HUES48 (cell line): ENCODE data around the gene LDLRAD4.

Source experiments
- H3K27ac ChIP-seq: one replicate; pipeline ENCODE4 v1.7.0; 2013; ENCODE audit warnings: low read depth, low read length, inconsistent platforms
- H3K27me3 ChIP-seq: 2 replicates; pipeline ENCODE4 v1.6.1; 2013; ENCODE audit warnings: mild to moderate bottlenecking, low read length; ENCODE audit not compliant: control insufficient read depth, insufficient read depth
- H3K36me3 ChIP-seq: 2 replicates; pipeline ENCODE4 v1.6.1; 2013; ENCODE audit warnings: low read length; ENCODE audit not compliant: control insufficient read depth, insufficient read depth
- H3K4me1 ChIP-seq: 2 replicates; pipeline ENCODE4 v1.6.1; 2013; ENCODE audit warnings: mild to moderate bottlenecking, low read length; ENCODE audit not compliant: control insufficient read depth, insufficient read depth
- H3K4me3 ChIP-seq: 2 replicates; pipeline ENCODE4 v1.5.1; 2013; ENCODE audit warnings: mild to moderate bottlenecking, low read depth, low read length
- H3K9ac ChIP-seq: 2 replicates; pipeline ENCODE4 v1.6.1; 2013; ENCODE audit warnings: mild to moderate bottlenecking, low read depth, low read length, moderate library complexity
- H3K9me3 ChIP-seq: 2 replicates; pipeline ENCODE4 v1.6.1; 2013; ENCODE audit warnings: low read length; ENCODE audit not compliant: control insufficient read depth, insufficient read depth

LDLRAD4 gene

DNA sequence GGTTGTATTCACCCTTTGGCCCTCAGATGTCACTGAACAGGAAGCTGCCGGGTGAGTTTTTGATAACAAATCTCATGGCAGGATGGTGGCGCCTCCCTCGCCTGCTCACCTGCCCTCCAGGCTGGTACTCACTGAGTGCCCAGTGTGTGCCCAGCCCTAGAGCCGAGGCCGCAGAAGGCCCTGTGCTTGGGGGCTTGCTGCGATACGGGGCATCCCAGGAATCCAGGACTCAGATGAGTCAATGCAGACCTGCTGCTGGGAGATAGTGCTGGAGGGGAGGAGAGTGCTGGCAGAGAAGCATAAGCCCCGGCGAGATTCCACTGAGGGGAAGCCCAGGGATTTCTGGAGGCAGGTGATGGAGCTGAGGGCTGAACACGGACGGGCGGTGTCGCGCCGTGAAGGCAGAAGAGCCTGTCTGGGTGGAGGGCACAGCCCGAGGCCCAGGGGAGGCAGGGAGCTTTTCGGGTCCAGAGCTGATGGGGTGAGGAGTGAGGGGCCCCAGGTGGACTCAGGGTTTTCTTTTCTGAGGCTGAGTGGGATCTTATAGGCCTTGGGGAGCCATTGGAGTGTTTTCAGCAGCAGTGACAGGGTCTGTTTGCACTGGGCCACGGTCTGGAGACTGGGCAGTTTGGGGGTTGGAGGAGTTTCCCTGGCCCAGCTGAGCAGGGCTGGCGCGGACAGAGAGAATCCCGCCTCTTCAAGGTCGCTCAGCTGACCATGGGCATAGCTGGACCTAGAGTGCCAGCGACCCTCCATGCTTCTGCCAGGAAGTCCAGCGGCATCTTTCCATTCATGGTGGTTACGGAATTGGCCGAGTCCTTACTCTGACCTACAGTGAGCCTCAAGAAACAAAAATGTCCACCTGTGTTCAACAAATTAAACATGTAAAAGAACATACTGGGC, 35.5 kb downstream of the LDLRAD4 start:
- no peaks in the 10 kb centered on the region for H3K36me3 ChIP-seq
- no peak overlapping the region for H3K4me3 ChIP-seq
- H3K4me1 ChIP-seq = peaks cover 17% of the 10 kb centered on the region
- H3K27me3 ChIP-seq = no peaks in the 10 kb centered on the region
- no peaks in the 10 kb centered on the region for H3K9me3 ChIP-seq
- no peak overlapping the region for H3K9ac ChIP-seq
- H3K27ac ChIP-seq = no peak overlapping the region

DNA sequence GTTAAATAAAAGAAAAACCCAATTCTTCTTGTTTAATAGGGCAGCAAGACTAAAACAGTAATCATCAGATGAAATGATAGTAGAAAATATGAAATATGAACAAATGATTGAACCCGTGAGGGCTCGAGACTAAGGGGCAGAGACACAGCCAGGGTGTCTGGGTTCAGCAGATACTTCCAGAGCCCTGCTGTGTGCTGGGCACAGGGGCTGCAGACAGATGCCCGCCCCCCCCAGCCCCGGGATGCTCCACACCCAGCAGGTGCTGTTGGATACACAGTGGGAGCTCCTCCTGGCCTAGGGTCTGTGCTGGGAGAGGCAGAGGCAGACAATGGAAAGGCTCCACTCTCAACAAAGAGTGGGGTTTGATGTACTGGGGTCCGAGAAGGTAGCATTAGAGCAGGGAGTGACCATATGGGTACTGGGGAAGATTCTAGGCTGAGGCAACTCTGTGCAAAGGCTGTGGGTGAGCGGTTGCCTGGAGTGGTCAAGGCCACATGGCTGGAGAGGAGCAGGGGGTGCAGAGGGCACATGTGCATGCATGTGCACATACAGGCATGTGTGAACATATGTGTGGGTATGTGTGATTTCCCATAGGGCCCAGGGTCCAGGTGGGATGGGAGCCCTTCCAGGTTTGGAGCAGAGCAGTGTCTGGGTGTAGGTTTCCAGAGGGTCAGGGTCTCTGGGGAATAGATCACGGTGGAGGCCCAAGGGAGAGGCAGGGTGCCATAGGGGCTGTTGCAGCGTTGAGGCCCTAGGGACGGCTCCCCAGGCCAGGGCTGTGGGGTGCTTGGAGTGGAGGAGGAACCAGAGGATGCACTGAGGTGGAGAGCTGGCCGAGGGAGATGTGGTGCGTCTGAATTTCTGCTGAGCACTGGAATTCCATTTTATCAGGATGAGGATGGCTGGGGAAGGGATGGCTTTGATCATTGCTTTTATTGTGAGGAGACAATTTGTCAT, 36.7 kb downstream of the LDLRAD4 start:
- H3K4me3 ChIP-seq = no peak overlapping the region
- no peak overlapping the region for H3K9ac ChIP-seq
- H3K36me3 ChIP-seq = no peaks in the 10 kb centered on the region
- no peaks in the 10 kb centered on the region for H3K27me3 ChIP-seq
- H3K27ac ChIP-seq = no peak overlapping the region
- H3K9me3 ChIP-seq = no peaks in the 10 kb centered on the region
- H3K4me1 ChIP-seq = peaks cover 17% of the 10 kb centered on the region

DNA sequence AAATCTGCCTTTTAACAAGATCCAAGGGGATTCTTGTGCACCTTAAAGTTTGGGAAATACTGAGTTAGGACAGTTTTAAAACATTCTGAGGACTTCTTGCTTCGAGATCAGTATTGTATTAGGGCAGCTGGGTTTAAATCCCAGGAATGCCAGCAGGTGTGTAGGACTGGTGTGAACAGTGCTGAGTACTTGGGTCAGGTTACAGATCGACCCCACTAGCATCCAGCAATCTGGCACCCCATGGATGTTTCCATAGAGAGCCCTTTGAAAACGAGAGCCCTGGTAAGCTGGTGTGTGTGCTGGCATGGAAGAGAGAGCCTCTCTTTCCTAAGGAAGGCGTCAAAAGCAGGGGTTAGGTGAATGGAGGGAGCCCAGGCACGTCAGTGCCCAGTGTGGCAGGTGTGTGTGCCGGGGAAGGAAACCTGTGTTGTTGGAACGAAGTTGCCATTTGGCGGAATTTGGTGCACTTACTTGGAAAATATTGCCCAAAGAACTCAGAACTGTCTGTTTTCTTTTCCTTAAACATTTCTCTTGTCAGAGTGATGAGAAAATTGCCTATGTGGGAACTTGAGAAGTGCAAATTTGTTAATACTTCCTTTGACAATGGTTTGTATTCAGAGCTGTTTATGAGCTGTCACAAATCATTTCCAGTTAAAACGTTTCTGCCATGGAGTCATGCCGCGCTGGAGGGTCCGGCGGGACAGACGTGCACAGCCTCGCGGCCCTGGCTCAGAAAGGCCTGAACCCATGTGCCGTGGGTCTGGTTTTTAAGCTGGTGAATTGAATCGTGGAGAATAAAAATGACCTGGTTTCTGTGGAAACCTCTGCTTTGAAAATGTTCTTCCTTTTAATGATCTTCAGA, 38.1 kb downstream of the LDLRAD4 start:
- no peaks in the 10 kb centered on the region for H3K27me3 ChIP-seq
- H3K36me3 ChIP-seq = no peaks in the 10 kb centered on the region
- H3K4me3 ChIP-seq = no peak overlapping the region
- no peaks in the 10 kb centered on the region for H3K9me3 ChIP-seq
- no peak overlapping the region for H3K9ac ChIP-seq
- peaks cover 17% of the 10 kb centered on the region for H3K4me1 ChIP-seq
- no peak overlapping the region for H3K27ac ChIP-seq

DNA sequence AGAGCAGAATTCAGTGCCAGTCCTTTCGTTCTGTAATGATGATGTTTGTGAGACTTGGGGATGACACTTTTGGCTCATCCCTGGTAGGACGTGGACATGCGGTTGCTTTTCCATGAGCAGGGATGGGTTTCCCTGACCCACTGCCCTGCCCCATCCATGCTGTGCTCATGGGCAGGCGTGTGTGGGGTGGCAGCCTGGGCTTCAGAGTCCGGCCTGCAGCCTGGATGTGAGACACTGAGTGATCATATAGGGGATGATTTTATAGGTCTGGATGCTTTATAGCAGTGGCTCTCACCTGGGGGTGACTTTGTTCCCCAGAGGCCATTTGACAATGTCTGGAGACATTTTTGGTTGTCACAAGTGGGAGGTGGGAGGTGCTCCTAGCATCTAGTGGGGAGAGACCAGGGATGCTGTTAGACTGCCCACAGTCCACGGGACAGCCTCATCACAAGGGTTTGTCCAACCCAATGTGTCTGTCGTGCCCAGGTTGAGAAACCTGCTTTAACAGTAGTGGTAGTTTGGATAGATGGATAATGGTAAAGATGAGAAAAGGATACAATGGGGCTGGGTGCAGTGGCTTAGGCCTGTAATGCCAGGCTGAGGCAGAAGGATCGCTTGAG, 38.9 kb downstream of the LDLRAD4 start:
- H3K4me1 ChIP-seq = peaks cover 17% of the 10 kb centered on the region
- no peaks in the 10 kb centered on the region for H3K27me3 ChIP-seq
- no peak overlapping the region for H3K9ac ChIP-seq
- no peak overlapping the region for H3K27ac ChIP-seq
- H3K4me3 ChIP-seq = no peak overlapping the region
- no peaks in the 10 kb centered on the region for H3K9me3 ChIP-seq
- no peaks in the 10 kb centered on the region for H3K36me3 ChIP-seq

DNA sequence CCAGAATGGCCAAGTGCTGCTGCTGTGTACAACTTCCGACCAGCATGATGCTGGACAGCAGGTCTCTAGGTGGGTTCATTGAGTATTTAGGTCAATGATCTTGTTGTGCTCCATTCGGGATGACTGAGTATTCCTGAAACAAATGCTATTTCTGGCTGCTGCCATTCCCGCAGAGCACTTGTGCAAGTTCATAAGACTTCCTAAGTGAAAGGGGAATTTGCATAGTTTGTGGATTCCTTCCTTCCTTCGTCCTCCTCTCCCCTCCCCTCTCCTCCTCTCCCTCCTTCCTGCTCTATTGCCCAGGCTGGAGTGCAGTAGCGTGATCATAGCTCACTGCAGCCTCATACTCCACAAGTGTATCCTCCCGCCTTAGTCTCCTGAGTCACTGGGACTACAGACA, 40.4 kb downstream of the LDLRAD4 start:
- H3K4me3 ChIP-seq = no peak overlapping the region
- no peaks in the 10 kb centered on the region for H3K27me3 ChIP-seq
- H3K27ac ChIP-seq = no peak overlapping the region
- peaks cover 17% of the 10 kb centered on the region for H3K4me1 ChIP-seq
- H3K9me3 ChIP-seq = no peaks in the 10 kb centered on the region
- H3K36me3 ChIP-seq = no peaks in the 10 kb centered on the region
- no peak overlapping the region for H3K9ac ChIP-seq

DNA sequence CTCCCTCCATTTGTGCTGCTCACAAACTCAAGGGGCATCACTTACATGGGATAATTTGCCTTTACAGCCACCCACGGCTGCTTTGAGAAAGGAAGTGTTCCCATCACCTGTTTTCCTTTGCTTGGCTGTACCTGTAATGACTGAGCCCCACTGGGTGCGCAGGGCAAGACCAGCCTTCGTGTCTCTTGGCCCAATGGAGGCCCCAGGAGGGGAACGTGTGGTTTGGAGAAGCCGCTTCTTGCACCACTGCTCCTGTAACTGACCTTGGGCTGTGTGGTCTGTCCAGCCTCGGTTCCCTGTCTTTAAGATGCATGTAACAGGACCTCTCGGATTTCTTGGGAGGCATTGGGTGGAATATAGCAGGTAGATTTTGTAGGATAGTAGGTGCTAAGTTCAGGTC, 41.1 kb downstream of the LDLRAD4 start:
- Histone ChIP-seq H3K9me3 (no peaks in the 10 kb centered on the region), H3K27ac (no peak overlapping the region), H3K9ac (no peak overlapping the region), H3K4me3 (no peak overlapping the region), H3K4me1 (peaks cover 17% of the 10 kb centered on the region), H3K27me3 (no peaks in the 10 kb centered on the region), H3K36me3 (no peaks in the 10 kb centered on the region)

DNA sequence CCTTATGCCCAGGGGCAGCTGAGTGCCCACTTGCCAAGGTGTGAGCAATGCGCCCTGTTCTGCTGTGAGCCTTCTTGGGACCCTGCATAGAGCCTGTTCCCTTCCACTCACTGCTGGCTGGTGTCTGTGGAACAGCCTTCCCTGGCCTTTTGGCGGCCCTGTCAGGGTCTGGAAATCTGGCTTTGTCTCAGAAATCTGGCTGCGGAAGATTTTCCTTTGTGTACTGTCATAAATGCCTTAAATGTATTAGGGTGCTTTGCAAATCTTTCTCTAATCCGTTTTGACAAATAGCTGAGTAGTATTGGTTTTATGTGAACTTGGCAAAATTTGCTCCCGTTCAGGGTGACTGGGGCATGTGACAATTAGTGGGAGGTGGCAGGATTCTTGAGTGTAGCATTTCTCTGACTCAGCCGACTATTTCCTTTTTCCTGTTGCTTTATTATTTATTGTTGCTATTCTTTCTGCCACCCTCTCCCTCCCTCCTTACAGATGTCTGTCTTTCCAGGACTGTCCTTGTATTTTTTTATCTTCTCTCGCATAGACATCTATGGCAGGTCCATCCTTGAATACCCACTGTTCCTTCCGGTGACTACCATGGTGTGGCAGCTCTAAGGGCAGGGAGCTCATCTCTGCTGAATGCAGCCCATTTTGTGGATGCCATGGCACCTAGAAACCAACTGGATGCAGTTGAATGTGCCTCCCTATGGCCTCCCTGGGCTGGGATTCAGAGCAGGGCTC, 41.8 kb downstream of the LDLRAD4 start:
- no peak overlapping the region for H3K27ac ChIP-seq
- H3K9me3 ChIP-seq = no peaks in the 10 kb centered on the region
- no peaks in the 10 kb centered on the region for H3K27me3 ChIP-seq
- no peak overlapping the region for H3K9ac ChIP-seq
- no peak overlapping the region for H3K4me3 ChIP-seq
- no peaks in the 10 kb centered on the region for H3K36me3 ChIP-seq
- peaks cover 17% of the 10 kb centered on the region for H3K4me1 ChIP-seq

DNA sequence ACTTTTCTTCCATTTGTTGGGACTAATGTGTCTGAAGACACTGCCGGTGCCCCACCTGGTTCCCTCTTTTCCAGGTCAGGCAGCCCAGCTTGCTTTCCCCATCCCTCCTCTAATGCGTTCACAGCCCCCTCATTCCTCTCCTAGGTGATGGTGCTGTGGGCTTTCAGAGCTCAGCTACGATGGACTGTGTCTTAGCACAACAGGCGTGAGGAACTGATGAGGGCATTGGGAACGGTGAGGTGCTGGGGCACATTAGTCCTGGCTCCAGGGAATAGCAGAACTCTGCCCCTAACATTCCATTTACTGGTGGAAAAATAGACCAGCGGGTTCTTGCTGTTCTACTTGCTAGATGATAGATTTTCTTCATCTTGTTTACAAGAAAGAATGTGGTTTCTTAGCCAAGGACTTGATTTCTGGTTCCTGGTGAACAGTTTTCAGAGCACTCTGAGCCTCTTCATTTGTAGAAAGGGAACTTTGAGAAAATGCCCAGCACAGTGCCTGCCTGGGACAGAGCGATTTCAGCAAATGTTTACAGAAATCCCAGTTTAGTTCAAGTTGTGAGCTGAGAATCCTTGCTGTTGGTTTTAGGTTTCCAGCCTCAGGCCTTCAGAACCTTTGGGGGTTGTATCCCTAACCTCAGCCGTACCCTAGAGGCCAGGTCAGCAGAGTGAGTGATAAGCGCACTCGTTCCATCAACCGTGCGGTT, 42.5 kb downstream of the LDLRAD4 start:
- H3K4me3 ChIP-seq = no peak overlapping the region
- H3K9ac ChIP-seq = no peak overlapping the region
- no peaks in the 10 kb centered on the region for H3K9me3 ChIP-seq
- H3K27ac ChIP-seq = no peak overlapping the region
- H3K4me1 ChIP-seq = peaks cover 15% of the 10 kb centered on the region
- H3K27me3 ChIP-seq = no peaks in the 10 kb centered on the region
- H3K36me3 ChIP-seq = no peaks in the 10 kb centered on the region

DNA sequence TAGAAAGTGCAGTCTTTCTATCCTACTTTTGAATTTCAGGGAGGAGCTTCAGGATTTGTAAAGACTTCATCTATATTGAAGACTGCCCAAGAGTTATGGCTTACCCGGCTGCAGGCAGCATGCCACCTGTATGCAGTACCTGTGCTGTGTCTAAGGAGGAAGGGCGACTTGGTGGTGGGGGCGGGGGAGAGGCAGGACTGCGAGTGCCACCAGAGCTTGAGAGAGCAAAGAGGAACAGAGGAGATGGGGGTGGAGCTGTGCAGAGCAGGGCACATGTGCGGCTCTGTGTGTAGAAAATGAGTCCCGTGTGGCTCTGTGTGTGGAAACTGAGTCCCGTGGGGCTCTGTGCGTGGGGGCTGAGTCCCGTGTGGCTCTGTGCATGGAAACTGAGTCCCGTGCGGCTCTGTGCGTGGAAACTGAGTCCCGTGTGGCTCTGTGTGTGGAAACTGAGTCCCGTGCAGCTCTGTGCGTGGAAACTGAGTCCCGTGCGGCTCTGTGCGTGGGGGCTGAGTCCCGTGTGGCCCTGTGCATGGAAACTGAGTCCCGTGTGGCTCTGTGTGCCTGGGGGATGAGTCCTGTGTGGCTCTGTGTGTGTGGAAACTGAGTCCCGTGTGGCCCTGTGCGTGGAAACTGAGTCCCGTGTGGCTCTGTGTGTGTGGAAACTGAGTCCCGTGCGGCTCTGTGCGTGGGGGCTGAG, 43.2 kb downstream of the LDLRAD4 start:
- no peak overlapping the region for H3K4me3 ChIP-seq
- H3K4me1 ChIP-seq = peaks cover 8% of the 10 kb centered on the region
- H3K9ac ChIP-seq = no peak overlapping the region
- no peaks in the 10 kb centered on the region for H3K9me3 ChIP-seq
- H3K27ac ChIP-seq = no peak overlapping the region
- no peaks in the 10 kb centered on the region for H3K36me3 ChIP-seq
- H3K27me3 ChIP-seq = no peaks in the 10 kb centered on the region
